GM19438 (cell line): ENCODE data around the gene SHROOM3.
"Not testable (repeated sequence)": the region's sequence is repeated elsewhere in the genome, so short reads cannot be mapped to it uniquely, and the experiment has no call there.

Experiments used
- ATAC-seq: cut with Tn5 transposase; IDR thresholded peaks from one replicate; pipeline ENCODE4 v1.9.1; 2021; ENCODE audit warnings: low read depth; ENCODE audit not compliant: unreplicated experiment

Gene SHROOM3

GRCh38 chr4:76434901-76435527, at the start of gene SHROOM3:
SHROOM3 (plus strand) TSS chr4:76435229; CDS start chr4:76436053, 824 bp downstream.
- no peak for ATAC-seq

GRCh38 chr4:76385974-76386373, 49.1 kb upstream of the SHROOM3 start:
- ATAC-seq, result no peak

GRCh38 chr4:76386566-76387305, 48.3 kb upstream of the SHROOM3 start:
- ATAC-seq, result no peak

- ATAC-seq, result no peak
Measured at GRCh38 chr4:76388160-76388908, 46.7 kb upstream of the SHROOM3 start.

- ATAC-seq, result no peak
Measured at GRCh38 chr4:76401654-76402053, 33.4 kb upstream of the SHROOM3 start.

GRCh38 chr4:76406081-76406480, 28.9 kb upstream of the SHROOM3 start:
- no peak for ATAC-seq

GRCh38 chr4:76407440-76408119, 27.4 kb upstream of the SHROOM3 start:
- no peak for ATAC-seq

- no peak for ATAC-seq
Measured at GRCh38 chr4:76410636-76411035, 24.4 kb upstream of the SHROOM3 start.

GRCh38 chr4:76420188-76420761, 14.8 kb upstream of the SHROOM3 start:
- ATAC-seq, result no peak

- ATAC-seq, result no peak
Measured at GRCh38 chr4:76420762-76421581, 14.1 kb upstream of the SHROOM3 start, which contains the start of gene CCDC158. CCDC158 (minus strand) TSS chr4:76421141; CDS start chr4:76403207, 17,934 bp downstream.

GRCh38 chr4:76423159-76423558, 11.9 kb upstream of the SHROOM3 start:
- ATAC-seq, result not testable (repeated sequence)

- ATAC-seq, result no peak
Measured at GRCh38 chr4:76426272-76426671, 8.8 kb upstream of the SHROOM3 start.

GRCh38 chr4:76429636-76430035, 5.4 kb upstream of the SHROOM3 start:
- ATAC-seq, result no peak

- no peak for ATAC-seq
Measured at GRCh38 chr4:76430519-76431388, 4.3 kb upstream of the SHROOM3 start.

GRCh38 chr4:76435528-76436319, 695 bp downstream of the SHROOM3 start:
- no peak for ATAC-seq

GRCh38 chr4:76439491-76439890, 4.5 kb downstream of the SHROOM3 start:
- no peak for ATAC-seq

GRCh38 chr4:76441881-76442280, 6.9 kb downstream of the SHROOM3 start:
- no peak for ATAC-seq

GRCh38 chr4:76442807-76443206, 7.8 kb downstream of the SHROOM3 start:
- no peak for ATAC-seq
